ENCODE measurements around the gene CC2D1B.

Gene CC2D1B

GRCh38 chr1:52305417-52306226 lies 60.4 kb downstream of the CC2D1B start:
- no peak for DNase-seq (ENCODE audit: low read depth)

All from T-helper 22 cell (primary cell).